HepG2 (cell line): ENCODE data around the gene DNAAF3. TPM values are rescaled to one million over a fixed set of nuclear protein-coding genes. Genes with fewer than 3 reads are reported as not detected.
A peak's percentile ranks its signal among the peaks of the same experiment; 100 is the strongest.

Experiments
- ATAC-seq: fragments of 200-7000 bp; cut with Tn5 transposase; 3 replicates; pipeline ENCODE4 v1.9.1; 2020; ENCODE audit warnings: mild to moderate bottlenecking, moderate library complexity
- BruUV-seq: library from RNA; stranded (reverse); fragments of 400-500 nt; replicated peaks from 2 replicates; lab custom pipeline; 2021; lab: Mats Ljungman, UMichigan
- CTCF ChIA-PET: fragments of 300-600 bp; formaldehyde crosslinking; extraction: SDS; loops from one replicate; lab custom pipeline; 2021; ENCODE audit warnings: low total read pairs, inconsistent platforms, low intra/inter-chr PET ratio; lab: Yijun Ruan, JAX
- POLR2A ChIA-PET: fragments of 350-600 bp; sonication (Branson Sonifier 250); formaldehyde crosslinking; loops from one replicate; lab custom pipeline; 2020; ENCODE audit warnings: antibody characterized with exemption, inconsistent platforms; lab: Yijun Ruan, JAX
- DNase-seq: peaks from one replicate; pipeline ENCODE4 v3.0.0-alpha.2; 2015; ENCODE audit warnings: low spot score
- FAIRE-seq: peaks from 3 replicates; lab custom pipeline; 2011; peaks lifted over from hg19 to GRCh38; lab: Jason Lieb, UNC
- H2AFZ ChIP-seq: one replicate; pipeline ENCODE4 v1.6.1; 2011; ENCODE audit warnings: low read length, inconsistent platforms
- H3K27ac ChIP-seq: fragments of 300-600 bp; 3 replicates; pipeline ENCODE4 v1.8.0; 2011; ENCODE audit warnings: mixed run types, mild to moderate bottlenecking, mixed read lengths, low read length, inconsistent platforms; ENCODE audit not compliant: insufficient read depth; ENCODE audit errors: extremely low read length
- H3K27me3 ChIP-seq, 2 experiments: fragments of 200-600 bp in 1 of 2; 2 replicates in 1 of 2; 3 replicates in 1 of 2; pipeline versions ENCODE4 v1.6.0 to v1.8.0; 2011; ENCODE audit warnings: low read length in 2 of 2, mild to moderate bottlenecking in 2 of 2, moderate library complexity in 2 of 2, inconsistent platforms in 1 of 2; ENCODE audit not compliant: insufficient read depth in 2 of 2, control insufficient read depth in 1 of 2
- H3K36me3 ChIP-seq, 2 experiments: fragments of 200-600 bp in 1 of 2; replicated peaks in 1 of 2; 2 replicates in 1 of 2; 3 replicates in 1 of 2; pipeline versions ENCODE4 v1.5.1 to v1.8.0; 2011; ENCODE audit warnings: low read length in 2 of 2, inconsistent platforms in 1 of 2; ENCODE audit not compliant: insufficient read depth in 2 of 2, control insufficient read depth in 1 of 2
- H3K4me1 ChIP-seq: 2 replicates; pipeline ENCODE4 v1.5.1; 2012; ENCODE audit warnings: low read length, inconsistent platforms; ENCODE audit not compliant: insufficient read depth
- H3K4me2 ChIP-seq: 2 replicates; pipeline ENCODE4 v1.6.0; 2011; ENCODE audit warnings: low read depth, low read length, inconsistent platforms
- H3K4me3 ChIP-seq, 3 experiments: fragments of 200-600 bp in 1 of 3; sonication (generic), shearing (Covaris generic) in 1 of 3; replicated peaks in 1 of 3; 2 replicates each; pipeline ENCODE4 v1.5.1; 2011 to 2016; ENCODE audit warnings: low read length in 3 of 3, inconsistent platforms in 2 of 3, low read depth in 2 of 3, mild to moderate bottlenecking in 2 of 3, control low read depth in 1 of 3, mixed read lengths in 1 of 3; ENCODE audit not compliant: insufficient read depth in 1 of 3
- H3K79me2 ChIP-seq: one replicate; pipeline ENCODE4 v1.6.1; 2011; ENCODE audit warnings: low read length, inconsistent platforms; ENCODE audit not compliant: insufficient read depth
- H3K9ac ChIP-seq: 2 replicates; pipeline ENCODE4 v1.6.0; 2011; ENCODE audit warnings: mild to moderate bottlenecking, low read depth, low read length, inconsistent platforms; ENCODE audit not compliant: insufficient read depth
- H3K9me3 ChIP-seq: 2 replicates; pipeline ENCODE4 v1.5.1; 2012; ENCODE audit warnings: mild to moderate bottlenecking, low read length
- H4K20me1 ChIP-seq: 2 replicates; pipeline ENCODE4 v1.6.0; 2011; ENCODE audit warnings: inconsistent platforms, mild to moderate bottlenecking, low read length, moderate library complexity; ENCODE audit not compliant: insufficient read depth
- BRCA1 ChIP-seq: sonication (generic); formaldehyde crosslinking; IDR thresholded peaks from 2 replicates; pipeline ENCODE4 v1.4.0; 2020; ENCODE audit warnings: missing genetic modification reagents
- ERF ChIP-seq: IDR thresholded peaks from 2 replicates; pipeline ENCODE4 v1.6.1; 2018; ENCODE audit warnings: missing biosample characterization, missing genetic modification reagents
- FOXA1 ChIP-seq, 2 experiments: fragments of 450-650 bp in 1 of 2; sonication (generic) in 1 of 2; formaldehyde crosslinking in 1 of 2; IDR thresholded peaks; 2 replicates each; pipeline versions ENCODE4 v1.4.0 to v1.6.1; 2016 to 2020; ENCODE audit warnings: missing genetic modification reagents in 1 of 2
- GABPA ChIP-seq, 2 experiments: IDR thresholded peaks; 2 replicates each; pipeline ENCODE4 v1.6.1; 2011 to 2016; ENCODE audit warnings: low read depth in 2 of 2, low read length in 1 of 2, missing biosample characterization in 1 of 2, missing genetic modification characterization in 1 of 2
- HMG20B ChIP-seq: conservative IDR thresholded peaks from 2 replicates; pipeline ENCODE4 v1.6.1; 2016; ENCODE audit warnings: missing genetic modification reagents, missing compliant biosample characterization
- HOXA7 ChIP-seq: sonication (generic); formaldehyde crosslinking; IDR thresholded peaks from 2 replicates; pipeline ENCODE4 v1.8.1; 2022; ENCODE audit warnings: mild to moderate bottlenecking, missing genetic modification reagents, moderate library complexity
- HOXA9 ChIP-seq: sonication (generic); formaldehyde crosslinking; IDR thresholded peaks from 2 replicates; pipeline ENCODE4 v1.8.1; 2022; ENCODE audit warnings: missing genetic modification reagents, mild to moderate bottlenecking, moderate library complexity, borderline replicate concordance
- IRX3 ChIP-seq: sonication (generic); formaldehyde crosslinking; IDR thresholded peaks from 2 replicates; pipeline ENCODE4 v1.8.1; 2023; ENCODE audit warnings: mild to moderate bottlenecking, low read depth, missing genetic modification reagents, borderline replicate concordance
- NR2F1 ChIP-seq, 2 experiments: fragments of 450-650 bp in 1 of 2; formaldehyde crosslinking in 1 of 2; IDR thresholded peaks; 2 replicates each; pipeline versions ENCODE4 v1.5.0 to v1.6.1; 2016 to 2020; ENCODE audit warnings: mild to moderate bottlenecking in 1 of 2, missing compliant biosample characterization in 1 of 2, missing genetic modification reagents in 1 of 2, moderate library complexity in 1 of 2
- THAP11 ChIP-seq: IDR thresholded peaks from 2 replicates; pipeline ENCODE4 v1.6.1; 2016; ENCODE audit warnings: missing biosample characterization, missing genetic modification reagents
- YEATS2 ChIP-seq: sonication (generic); formaldehyde crosslinking; IDR thresholded peaks from 2 replicates; pipeline ENCODE4 v1.4.0; 2020; ENCODE audit warnings: missing genetic modification reagents, borderline replicate concordance
- ZNF232 ChIP-seq: sonication (generic); formaldehyde crosslinking; IDR thresholded peaks from 2 replicates; pipeline ENCODE4 v1.4.0; 2020; ENCODE audit warnings: missing genetic modification reagents, borderline replicate concordance
- ZNF766 ChIP-seq: sonication (generic); formaldehyde crosslinking; IDR thresholded peaks from 2 replicates; pipeline ENCODE4 v1.5.0; 2020; ENCODE audit warnings: missing genetic modification reagents, borderline replicate concordance
- ZNF773 ChIP-seq: sonication (generic); formaldehyde crosslinking; IDR thresholded peaks from 2 replicates; pipeline ENCODE4 v1.4.0; 2020; ENCODE audit warnings: missing genetic modification reagents, borderline replicate concordance
- WGBS: methylation state at CpG from one replicate; pipeline ENCODE4 v1.1.6; 2017; ENCODE audit warnings: low lambda C conversion rate; 5-methylcytosine and 5-hydroxymethylcytosine counted together
- in situ Hi-C: cut with HindIII; loops from 2 replicates; pipeline ENCODE4 v1.10.0; 2017; ENCODE audit warnings: low pct_unique_long_range_greater_than_20kb; ENCODE audit not compliant: extremely low pct_ligation_motif_present
- intact Hi-C: fragments of 100-400 bp; cut with micrococcal nuclease; formaldehyde crosslinking; loops from one replicate; pipeline ENCODE4 v1.10.0; 2022; ENCODE audit not compliant: unreplicated experiment
- polyA plus RNA-seq, 8 experiments: library from polyadenylated mRNA; depleted of rRNA in 3 of 8; stranded (reverse) in 7 of 8; unstranded in 1 of 8; fragments of >200 nt; fragmentation: Illumina TruSeq in 4 of 8; extraction: Trizol in 4 of 8; gene quantifications; 2 replicates each; pipeline versions ENCODE4 v1.2.1 to v1.2.3, GENCODE V29; 2011 to 2016; ENCODE audit warnings: low read depth in 4 of 8, missing spikeins in 1 of 8, mixed read lengths in 1 of 8; ENCODE audit not compliant: insufficient read depth in 1 of 8
- total RNA-seq, 5 experiments: library from RNA; depleted of rRNA; stranded (reverse); fragments of >200 nt; fragmentation: Illumina TruSeq; extraction: Trizol; gene quantifications; 2 replicates each; pipeline ENCODE4 v1.2.3, GENCODE V29; 2016; ENCODE audit warnings: low read depth in 1 of 5
- TF ChIP-seq, protein P1 (sequence below): sonication (generic); formaldehyde crosslinking; IDR thresholded peaks from 2 replicates; pipeline ENCODE4 v1.8.0; 2022; ENCODE audit warnings: mild to moderate bottlenecking, missing genetic modification reagents, moderate library complexity
- TF ChIP-seq, protein P2 (sequence below): sonication (generic); formaldehyde crosslinking; IDR thresholded peaks from 2 replicates; pipeline ENCODE4 v1.8.1; 2022; ENCODE audit warnings: low read depth, mild to moderate bottlenecking, missing genetic modification reagents

DNAAF3 gene
- total and polyA plus RNA-seq, 2 of the 13 experiments (the other 11 are each of a cell fraction or from before 2014, with no cell fraction given), result 0.30 to 0.40 TPM

DNA sequence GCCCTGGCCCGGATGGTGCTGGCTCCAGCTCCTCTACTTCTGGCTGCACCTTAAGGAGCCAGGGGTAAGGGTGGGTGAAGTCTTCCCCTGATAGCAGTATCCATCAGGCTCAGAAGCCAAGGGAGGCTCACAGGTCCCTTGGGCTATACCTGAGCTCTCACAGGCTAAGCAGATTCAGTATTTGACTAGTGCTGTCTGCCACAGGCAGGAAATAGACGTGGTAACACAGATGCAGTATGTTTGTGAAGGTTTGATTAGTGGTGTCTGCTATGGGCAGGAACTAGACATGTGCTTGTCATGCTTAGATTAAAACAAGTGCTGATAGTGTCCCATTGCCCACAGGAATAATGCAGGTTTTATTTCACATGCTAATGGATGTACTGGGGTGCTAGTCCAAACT is 9.7 kb upstream of the DNAAF3 start:
- Histone ChIP-seq H3K79me2 (no peaks in the 10 kb centered on the region), H3K4me3 (no peak overlapping the region), H2AFZ (no peak overlapping the region), H3K9ac (no peak overlapping the region), H3K4me2 (no peak overlapping the region), H3K9me3 (no peaks in the 10 kb centered on the region), H3K27ac (no peak overlapping the region), H3K36me3 (peaks cover 0 to 1% of the 10 kb centered on the region in 2 experiments; a peak in 1 of 5 replicates), H4K20me1 (peaks cover 13% of the 10 kb centered on the region; the same call in 1 of the 2 replicates), H3K27me3 (peaks cover 3 to 48% of the 10 kb centered on the region in 2 experiments), H3K4me1 (peaks cover 31% of the 10 kb centered on the region)
- ATAC-seq (no peak), DNase-seq (no peak), FAIRE-seq (no peak)
- TF ChIP-seq THAP11 (CRISPR knock-in tag), result peak; percentile 44; the same call in 1 of the 2 replicates
- TF ChIP-seq, protein P1, sequence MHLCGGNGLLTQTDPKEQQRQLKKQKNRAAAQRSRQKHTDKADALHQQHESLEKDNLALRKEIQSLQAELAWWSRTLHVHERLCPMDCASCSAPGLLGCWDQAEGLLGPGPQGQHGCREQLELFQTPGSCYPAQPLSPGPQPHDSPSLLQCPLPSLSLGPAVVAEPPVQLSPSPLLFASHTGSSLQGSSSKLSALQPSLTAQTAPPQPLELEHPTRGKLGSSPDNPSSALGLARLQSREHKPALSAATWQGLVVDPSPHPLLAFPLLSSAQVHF (CRISPR knock-in tag), result no peak
- no peak for TF ChIP-seq ERF (CRISPR knock-in tag)
- TF ChIP-seq ZNF773 (CRISPR knock-in tag), result no peak
- no peak for TF ChIP-seq NR2F1 (CRISPR knock-in tag; IDR thresholded peaks at IDR 0.05)
- no peak for TF ChIP-seq HOXA7
- no peak for TF ChIP-seq HOXA9 (CRISPR knock-in tag)
- TF ChIP-seq ZNF766 (CRISPR knock-in tag), result no peak
- no peak for TF ChIP-seq FOXA1 (IDR thresholded peaks at IDR 0.05)
- no peak for TF ChIP-seq FOXA1 (CRISPR knock-in tag; IDR thresholded peaks at IDR 0.05)
- no peak for TF ChIP-seq GABPA (IDR thresholded peaks at IDR 0.05; ENCODE audit: low read depth, low read length)
- peak; percentile 48; the same call in 1 of the 2 replicates for TF ChIP-seq GABPA (CRISPR knock-in tag; IDR thresholded peaks at IDR 0.05; ENCODE audit: low read depth)
- TF ChIP-seq BRCA1 (CRISPR knock-in tag), result no peak
- TF ChIP-seq IRX3, result no peak
- no peak for TF ChIP-seq ZNF232 (CRISPR knock-in tag)
- TF ChIP-seq HMG20B, result no peak
- TF ChIP-seq YEATS2 (CRISPR knock-in tag), result 0 out of 2 replicates have a peak, but pooled peaks have one; percentile 19
- TF ChIP-seq, protein P2, sequence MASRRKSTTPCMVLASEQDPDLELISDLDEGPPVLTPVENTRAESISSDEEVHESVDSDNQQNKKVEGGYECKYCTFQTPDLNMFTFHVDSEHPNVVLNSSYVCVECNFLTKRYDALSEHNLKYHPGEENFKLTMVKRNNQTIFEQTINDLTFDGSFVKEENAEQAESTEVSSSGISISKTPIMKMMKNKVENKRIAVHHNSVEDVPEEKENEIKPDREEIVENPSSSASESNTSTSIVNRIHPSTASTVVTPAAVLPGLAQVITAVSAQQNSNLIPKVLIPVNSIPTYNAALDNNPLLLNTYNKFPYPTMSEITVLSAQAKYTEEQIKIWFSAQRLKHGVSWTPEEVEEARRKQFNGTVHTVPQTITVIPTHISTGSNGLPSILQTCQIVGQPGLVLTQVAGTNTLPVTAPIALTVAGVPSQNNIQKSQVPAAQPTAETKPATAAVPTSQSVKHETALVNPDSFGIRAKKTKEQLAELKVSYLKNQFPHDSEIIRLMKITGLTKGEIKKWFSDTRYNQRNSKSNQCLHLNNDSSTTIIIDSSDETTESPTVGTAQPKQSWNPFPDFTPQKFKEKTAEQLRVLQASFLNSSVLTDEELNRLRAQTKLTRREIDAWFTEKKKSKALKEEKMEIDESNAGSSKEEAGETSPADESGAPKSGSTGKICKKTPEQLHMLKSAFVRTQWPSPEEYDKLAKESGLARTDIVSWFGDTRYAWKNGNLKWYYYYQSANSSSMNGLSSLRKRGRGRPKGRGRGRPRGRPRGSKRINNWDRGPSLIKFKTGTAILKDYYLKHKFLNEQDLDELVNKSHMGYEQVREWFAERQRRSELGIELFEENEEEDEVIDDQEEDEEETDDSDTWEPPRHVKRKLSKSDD (CRISPR knock-in tag), result no peak
- ChIA-PET CTCF (no interaction called here), POLR2A (interaction anchor here (1.1 kb wide), 1 partner anchor 31 kb away, joined by 3 read pairs; no protein-coding TSS in a partner anchor)
- intact Hi-C loops, result no loop called here
- in situ Hi-C loops, result no loop called here
- no TSS peak for BruUV-seq
- 17% methylated on average over 1 of the region's 2 CpGs for WGBS
